ENCODE measurements around the gene UGCG. TPM values are rescaled to one million over a fixed set of nuclear protein-coding genes. Genes with fewer than 3 reads are reported as not detected.
"Not testable (repeated sequence)": the region's sequence is repeated elsewhere in the genome, so short reads cannot be mapped to it uniquely, and the experiment has no call there.

Gene UGCG
- total RNA-seq, 1 experiment from 2014 or later, result 23.1 TPM

GRCh38 chr9:111959468-111960359 is 63.1 kb downstream of the UGCG start:
- POLR2A ChIA-PET (ENCODE audit: low non-redundant PET), result no interaction called here
- BruUV-seq (replicated peaks), result no TSS peak
- H3K27ac ChIP-seq (ENCODE audit: low read depth, low read length, poor library complexity, severe bottlenecking), result no peak overlapping the region

GRCh38 chr9:111960485-111960884 is 63.9 kb downstream of the UGCG start:
- POLR2A ChIA-PET (ENCODE audit: low non-redundant PET); H3K4me3 ChIP-seq (ENCODE audit: low read depth, low read length, poor library complexity, severe bottlenecking); BruUV-seq (replicated peaks); DNase-seq (ENCODE audit: low spot score); H3K27ac ChIP-seq (ENCODE audit: low read depth, low read length, poor library complexity, severe bottlenecking); intact Hi-C loops (cut with micrococcal nuclease; ENCODE audit: unreplicated experiment); H3K27me3 ChIP-seq (replicated peaks; ENCODE audit: insufficient read depth, low read depth, low read length, poor library complexity); H3K36me3 ChIP-seq (ENCODE audit: insufficient read depth, low read length, poor library complexity, severe bottlenecking); H3K9me3 ChIP-seq (ENCODE audit: low read depth, low read length, poor library complexity, severe bottlenecking): not testable (repeated sequence)
- H3K4me1 ChIP-seq (ENCODE audit: insufficient read depth, low read length, poor library complexity, severe bottlenecking), result peaks cover 46% of the 10 kb centered on the region
- CTCF ChIA-PET, result interaction anchor here (0.7 to 0.8 kb wide), 2 partner anchors 70 to 114 kb away, joined by 4 to 6 read pairs; no protein-coding TSS in a partner anchor

More at GRCh38 chr9:111959468-111960359, 63.1 kb downstream of the UGCG start:
- H3K9me3 ChIP-seq (ENCODE audit: low read depth, low read length, poor library complexity, severe bottlenecking), result no peaks in the 10 kb centered on the region
- H3K36me3 ChIP-seq (ENCODE audit: insufficient read depth, low read length, poor library complexity, severe bottlenecking), result no peaks in the 10 kb centered on the region
- H3K4me3 ChIP-seq (ENCODE audit: low read depth, low read length, poor library complexity, severe bottlenecking), result no peak overlapping the region
- H3K27me3 ChIP-seq (replicated peaks; ENCODE audit: insufficient read depth, low read depth, low read length, poor library complexity), result no peaks in the 10 kb centered on the region
- no peak for DNase-seq (ENCODE audit: low spot score)
- intact Hi-C loops (cut with micrococcal nuclease; ENCODE audit: unreplicated experiment), result no loop called here
- peaks cover 46% of the 10 kb centered on the region for H3K4me1 ChIP-seq (ENCODE audit: insufficient read depth, low read length, poor library complexity, severe bottlenecking)
- CTCF ChIA-PET, result interaction anchor here (0.8 kb wide), 1 partner anchor 69 kb away, joined by 6 read pairs; no protein-coding TSS in a partner anchor
- TF ChIP-seq EZH2 (IDR thresholded peaks at IDR 0.05; ENCODE audit: borderline replicate concordance, low read depth, low read length, poor library complexity, severe bottlenecking), result no peak
- no peak for TF ChIP-seq CTCF (conservative IDR thresholded peaks at IDR 0.05; ENCODE audit: low read depth, low read length)

- Histone ChIP-seq H3K9me3 (ENCODE audit: low read depth, low read length, poor library complexity, severe bottlenecking) (no peaks in the 10 kb centered on the region), H3K27me3 (replicated peaks; ENCODE audit: insufficient read depth, low read depth, low read length, poor library complexity) (no peaks in the 10 kb centered on the region), H3K36me3 (ENCODE audit: insufficient read depth, low read length, poor library complexity, severe bottlenecking) (no peaks in the 10 kb centered on the region), H3K27ac (ENCODE audit: low read depth, low read length, poor library complexity, severe bottlenecking) (no peak overlapping the region), H3K4me1 (ENCODE audit: insufficient read depth, low read length, poor library complexity, severe bottlenecking) (peaks cover 46% of the 10 kb centered on the region), H3K4me3 (ENCODE audit: low read depth, low read length, poor library complexity, severe bottlenecking) (no peak overlapping the region)
- no TSS peak for BruUV-seq (replicated peaks)
- no peak for DNase-seq (ENCODE audit: low spot score)
- intact Hi-C loops (cut with micrococcal nuclease; ENCODE audit: unreplicated experiment), result no loop called here
- ChIA-PET CTCF (interaction anchor here (0.7 kb wide), 1 partner anchor 114 kb away, joined by 4 read pairs; no protein-coding TSS in a partner anchor), POLR2A (ENCODE audit: low non-redundant PET) (no interaction called here)
- TF ChIP-seq CTCF (conservative IDR thresholded peaks at IDR 0.05; ENCODE audit: low read depth, low read length), result no peak
- no peak for TF ChIP-seq EZH2 (IDR thresholded peaks at IDR 0.05; ENCODE audit: borderline replicate concordance, low read depth, low read length, poor library complexity, severe bottlenecking)
Measured at GRCh38 chr9:111961009-111961408, 64.4 kb downstream of the UGCG start.

Data from A673 (cell line).